Testis (tissue), 2 donors: Measurements from ENCODE around the gene FKBP8.

ENCODE experiments used
- POLR2A ChIP-seq: fragments of 450-650 bp; IDR thresholded peaks from one replicate; pipeline ENCODE4 v1.6.1; 2017; ENCODE audit warnings: antibody characterized with exemption, mild to moderate bottlenecking, moderate library complexity
- TF ChIP-seq, protein P1 (sequence below), 3 experiments: fragments of 450-650 bp in 2 of 3; fragments of 200-600 bp in 1 of 3; sonication (generic) in 1 of 3; IDR thresholded peaks; one replicate each; pipeline ENCODE4 v1.5.1; 2016 to 2019; ENCODE audit warnings: antibody characterized with exemption in 3 of 3, mild to moderate bottlenecking in 2 of 3, moderate library complexity in 1 of 3

DNA sequence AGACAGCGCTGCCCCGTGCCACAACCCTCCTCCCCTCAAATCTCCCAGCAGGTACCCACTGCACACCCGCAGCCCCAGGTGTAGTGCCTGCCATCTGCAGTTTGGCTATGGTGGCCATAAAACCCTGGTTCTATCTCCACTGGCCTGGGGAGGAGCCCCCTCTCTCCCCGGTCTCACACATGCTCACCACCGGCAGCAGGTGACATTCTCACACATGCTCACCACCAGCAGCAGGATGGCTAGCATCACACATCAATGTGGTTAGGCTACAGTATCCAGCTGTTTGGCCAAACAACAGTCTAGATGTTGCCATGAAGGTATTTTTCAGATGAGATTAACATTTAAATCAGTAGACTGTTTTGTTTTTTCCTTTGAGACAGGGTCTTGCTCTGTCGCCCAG, 52.6 kb downstream of the FKBP8 start:
- TF ChIP-seq, protein P1, sequence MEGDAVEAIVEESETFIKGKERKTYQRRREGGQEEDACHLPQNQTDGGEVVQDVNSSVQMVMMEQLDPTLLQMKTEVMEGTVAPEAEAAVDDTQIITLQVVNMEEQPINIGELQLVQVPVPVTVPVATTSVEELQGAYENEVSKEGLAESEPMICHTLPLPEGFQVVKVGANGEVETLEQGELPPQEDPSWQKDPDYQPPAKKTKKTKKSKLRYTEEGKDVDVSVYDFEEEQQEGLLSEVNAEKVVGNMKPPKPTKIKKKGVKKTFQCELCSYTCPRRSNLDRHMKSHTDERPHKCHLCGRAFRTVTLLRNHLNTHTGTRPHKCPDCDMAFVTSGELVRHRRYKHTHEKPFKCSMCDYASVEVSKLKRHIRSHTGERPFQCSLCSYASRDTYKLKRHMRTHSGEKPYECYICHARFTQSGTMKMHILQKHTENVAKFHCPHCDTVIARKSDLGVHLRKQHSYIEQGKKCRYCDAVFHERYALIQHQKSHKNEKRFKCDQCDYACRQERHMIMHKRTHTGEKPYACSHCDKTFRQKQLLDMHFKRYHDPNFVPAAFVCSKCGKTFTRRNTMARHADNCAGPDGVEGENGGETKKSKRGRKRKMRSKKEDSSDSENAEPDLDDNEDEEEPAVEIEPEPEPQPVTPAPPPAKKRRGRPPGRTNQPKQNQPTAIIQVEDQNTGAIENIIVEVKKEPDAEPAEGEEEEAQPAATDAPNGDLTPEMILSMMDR (IDR thresholded peaks at IDR 0.05), result no peak
- TF ChIP-seq POLR2A, result no peak
